Keratinocyte (primary cell): ENCODE data around the gene ZNF480.

ENCODE experiments used
- EZH2 ChIP-seq: IDR thresholded peaks from one replicate; pipeline ENCODE4 v1.6.1; 2012; ENCODE audit warnings: inconsistent platforms, mild to moderate bottlenecking, low read length, moderate library complexity
- TF ChIP-seq, protein P1 (sequence below), 3 experiments: IDR thresholded peaks in 1 of 3; conservative IDR thresholded peaks in 1 of 3; optimal IDR thresholded peaks in 1 of 3; 2 replicates in 2 of 3; 3 replicates in 1 of 3; pipeline versions ENCODE3 to v1.5.1; 2011; ENCODE audit warnings: low read length in 3 of 3, mild to moderate bottlenecking in 3 of 3, moderate library complexity in 2 of 3, control low read depth in 1 of 3, inconsistent platforms in 1 of 3; ENCODE audit not compliant: insufficient read depth in 2 of 3; ENCODE audit errors: extremely low read depth in 1 of 3

GRCh38 chr19:52366414-52366824, 69.5 kb downstream of the ZNF480 start:
- TF ChIP-seq, protein P1, sequence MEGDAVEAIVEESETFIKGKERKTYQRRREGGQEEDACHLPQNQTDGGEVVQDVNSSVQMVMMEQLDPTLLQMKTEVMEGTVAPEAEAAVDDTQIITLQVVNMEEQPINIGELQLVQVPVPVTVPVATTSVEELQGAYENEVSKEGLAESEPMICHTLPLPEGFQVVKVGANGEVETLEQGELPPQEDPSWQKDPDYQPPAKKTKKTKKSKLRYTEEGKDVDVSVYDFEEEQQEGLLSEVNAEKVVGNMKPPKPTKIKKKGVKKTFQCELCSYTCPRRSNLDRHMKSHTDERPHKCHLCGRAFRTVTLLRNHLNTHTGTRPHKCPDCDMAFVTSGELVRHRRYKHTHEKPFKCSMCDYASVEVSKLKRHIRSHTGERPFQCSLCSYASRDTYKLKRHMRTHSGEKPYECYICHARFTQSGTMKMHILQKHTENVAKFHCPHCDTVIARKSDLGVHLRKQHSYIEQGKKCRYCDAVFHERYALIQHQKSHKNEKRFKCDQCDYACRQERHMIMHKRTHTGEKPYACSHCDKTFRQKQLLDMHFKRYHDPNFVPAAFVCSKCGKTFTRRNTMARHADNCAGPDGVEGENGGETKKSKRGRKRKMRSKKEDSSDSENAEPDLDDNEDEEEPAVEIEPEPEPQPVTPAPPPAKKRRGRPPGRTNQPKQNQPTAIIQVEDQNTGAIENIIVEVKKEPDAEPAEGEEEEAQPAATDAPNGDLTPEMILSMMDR (optimal IDR thresholded peaks at IDR 0.05 in 1 of 3, IDR thresholded peaks at IDR 0.05 in 1 of 3, conservative IDR thresholded peaks at IDR 0.05 in 1 of 3; ENCODE audit: extremely low read depth in 1 of 3, insufficient read depth in 2 of 3, low read length in 3 of 3), result no peak
- no peak for TF ChIP-seq EZH2
